GM18868 (cell line): ENCODE data around the gene FAM163B.

ENCODE experiments used
- ATAC-seq: cut with Tn5 transposase; IDR thresholded peaks from one replicate; pipeline ENCODE4 v1.9.1; 2021; ENCODE audit warnings: mild to moderate bottlenecking, moderate library complexity; ENCODE audit not compliant: unreplicated experiment

FAM163B gene

DNA sequence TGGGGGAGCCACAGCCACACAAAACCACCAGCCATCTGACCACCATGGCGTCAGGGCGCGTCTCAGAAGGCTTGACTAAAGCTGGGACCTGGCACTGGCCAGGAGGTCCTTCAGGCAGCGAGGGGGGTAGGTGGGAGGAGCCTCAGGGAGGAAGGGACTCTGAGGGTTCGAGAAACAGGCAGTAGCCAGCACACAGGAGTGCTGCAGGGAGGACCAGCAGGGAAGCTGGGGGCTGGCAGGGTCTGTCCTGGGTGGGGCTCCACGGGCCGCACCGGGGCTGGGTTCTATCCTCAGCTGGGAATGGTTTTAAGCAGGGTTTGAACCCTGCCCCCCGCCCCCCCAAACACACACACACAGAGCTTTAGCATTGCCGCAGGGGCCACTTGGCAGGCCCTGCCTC, 7.4 kb downstream of the FAM163B start:
- no peak for ATAC-seq

DNA sequence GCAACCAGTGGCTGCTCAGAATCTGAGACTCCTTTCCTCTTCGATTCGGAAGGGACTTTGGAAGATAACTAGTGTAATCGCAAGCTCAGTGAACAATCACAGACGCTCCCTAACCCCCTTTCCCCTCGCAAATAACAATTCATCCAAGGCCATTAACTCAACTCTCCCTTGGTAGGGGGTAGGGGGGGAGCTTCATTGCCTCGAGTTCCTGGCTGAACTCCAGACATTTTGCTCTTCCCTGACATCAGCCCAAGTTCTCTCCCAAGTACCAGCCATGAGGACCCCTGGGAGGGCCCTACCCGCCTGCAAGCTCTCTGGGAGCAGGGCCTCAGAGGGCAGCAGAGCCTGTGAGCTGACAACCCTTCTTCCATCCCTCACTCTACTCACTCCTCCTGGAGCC, 8.4 kb downstream of the FAM163B start:
- ATAC-seq: no peak

DNA sequence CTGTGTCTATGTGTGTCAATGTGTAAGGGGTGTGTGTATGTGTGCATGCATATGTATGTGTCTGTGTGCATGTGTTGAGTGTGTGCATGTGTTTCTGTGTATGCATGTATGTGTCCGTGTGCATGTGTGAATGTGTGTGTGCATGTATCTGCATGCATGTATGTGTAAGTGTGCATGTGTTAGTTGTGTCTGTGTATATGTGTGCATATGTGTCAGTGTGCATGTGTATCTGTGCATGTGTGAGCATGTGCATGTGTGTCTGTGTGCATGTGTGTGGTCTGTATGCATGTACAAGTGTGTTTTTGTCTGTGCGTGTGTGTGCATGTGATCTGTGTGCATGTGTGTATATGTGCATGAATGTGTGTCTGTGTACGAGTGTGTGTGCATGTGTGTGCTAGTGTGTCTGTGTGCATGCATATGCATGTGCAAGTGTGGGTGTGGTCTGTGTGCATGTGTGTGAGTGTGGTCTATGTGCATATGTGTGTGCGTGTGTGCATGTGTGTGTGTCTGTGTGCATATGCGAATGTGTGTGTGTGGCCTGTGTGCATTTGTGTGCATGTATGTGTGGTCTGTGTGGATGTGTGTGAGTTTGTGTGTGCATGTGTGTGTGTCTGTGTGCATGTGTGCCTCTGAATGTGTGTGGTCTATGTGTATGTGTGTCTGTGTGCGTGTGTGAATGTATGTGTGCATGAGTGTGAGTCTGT, 9.6 kb downstream of the FAM163B start:
- no peak for ATAC-seq

DNA sequence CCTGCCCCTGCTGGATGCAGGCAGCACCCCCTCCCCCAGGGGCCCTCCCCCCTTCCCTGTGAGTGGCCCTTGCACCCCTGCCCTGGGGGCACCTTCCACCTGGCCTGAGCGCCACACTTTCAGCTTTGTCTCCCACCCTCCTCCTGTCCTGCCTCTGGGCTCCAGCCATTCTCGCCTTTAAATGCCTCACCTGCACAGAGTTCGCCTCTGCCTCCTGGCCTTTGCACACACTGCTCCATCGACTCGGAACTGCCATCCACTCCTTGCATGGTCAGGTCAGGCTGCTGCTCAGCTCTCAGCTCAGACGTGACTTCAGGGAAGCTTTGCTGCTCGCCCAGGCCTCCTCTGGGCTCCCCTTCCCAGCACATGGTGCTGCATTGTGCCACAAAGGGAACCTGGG, 10.2 kb downstream of the FAM163B start:
- ATAC-seq: no peak

DNA sequence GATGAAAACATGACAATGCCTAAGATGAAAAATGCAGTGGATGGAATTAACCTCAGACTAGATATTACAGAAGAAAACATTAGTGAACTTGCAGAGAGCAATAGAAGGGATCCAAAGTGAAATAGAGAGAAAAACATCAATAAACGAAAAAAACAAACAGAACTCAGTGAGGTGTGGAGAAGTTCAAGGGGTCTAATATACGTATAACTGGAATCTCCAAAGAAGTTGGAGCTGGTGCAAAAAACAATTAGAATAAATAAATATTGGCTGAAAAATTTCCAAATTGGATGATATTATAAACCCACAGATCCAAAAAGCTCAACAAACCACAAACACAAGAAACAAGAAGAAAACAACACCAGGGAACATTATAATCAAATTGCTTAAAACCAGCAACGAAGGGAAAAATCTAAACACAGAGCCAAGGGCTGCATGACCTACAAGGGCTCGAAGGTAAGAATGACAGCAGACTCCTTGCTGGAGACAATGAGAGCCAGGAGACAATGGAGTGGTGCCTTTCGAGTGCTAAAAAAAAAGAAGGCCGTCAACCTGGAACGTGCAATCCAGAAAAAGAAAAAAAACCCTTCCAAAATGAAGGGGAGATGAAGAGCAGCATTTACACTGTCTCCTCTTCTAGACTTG, 11.8 kb downstream of the FAM163B start:
- ATAC-seq: no peak

- no peak for ATAC-seq
Observed at GRCh38 chr9:133595910-133596309, 13.3 kb downstream of the FAM163B start.

DNA sequence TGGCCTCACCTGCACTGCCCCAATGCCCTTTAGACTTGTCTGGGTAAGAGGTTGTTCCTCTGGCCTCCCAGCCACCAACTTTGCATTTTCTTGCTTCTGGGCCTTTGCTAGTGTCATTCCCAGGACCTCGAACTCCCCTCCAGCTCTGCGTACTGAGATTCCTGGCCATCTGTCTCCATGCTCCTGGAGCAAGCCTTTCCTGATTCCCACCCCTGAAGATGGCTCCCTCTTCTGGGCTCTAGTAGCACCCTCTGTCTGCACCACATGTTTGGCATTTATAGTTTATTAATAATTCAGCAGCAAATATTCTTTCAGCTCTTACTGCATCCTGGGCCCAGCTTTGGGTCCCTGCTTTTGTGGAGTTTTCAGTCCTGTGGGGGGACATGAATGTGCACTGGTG, 14.9 kb downstream of the FAM163B start:
- no peak for ATAC-seq

- no peak for ATAC-seq
Observed at GRCh38 chr9:133593587-133594253, 15.5 kb downstream of the FAM163B start.

GRCh38 chr9:133592731-133593409, 16.3 kb downstream of the FAM163B start:
- ATAC-seq: no peak

DNA sequence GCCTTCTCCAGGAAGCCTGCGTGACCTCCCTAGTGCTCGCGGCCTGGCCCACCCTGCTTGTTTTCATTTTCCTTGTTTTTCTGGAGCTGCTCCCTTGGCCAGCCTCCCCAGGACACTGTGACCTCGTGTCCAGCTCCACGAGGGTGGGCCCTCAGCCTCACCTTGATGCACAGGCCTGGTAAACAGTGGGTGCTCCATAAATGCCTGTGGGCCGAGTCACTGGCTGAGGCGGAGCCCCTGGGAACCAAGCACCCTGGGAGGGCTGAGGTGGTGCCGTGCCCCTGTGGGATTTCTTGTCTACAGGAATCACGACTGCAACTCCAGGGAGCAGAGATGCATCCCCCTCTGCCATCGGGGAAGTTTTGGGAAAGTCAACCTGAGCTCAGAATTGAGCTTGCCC, 17.2 kb downstream of the FAM163B start:
- ATAC-seq: no peak

GRCh38 chr9:133591116-133591910, 17.9 kb downstream of the FAM163B start:
- ATAC-seq: no peak

DNA sequence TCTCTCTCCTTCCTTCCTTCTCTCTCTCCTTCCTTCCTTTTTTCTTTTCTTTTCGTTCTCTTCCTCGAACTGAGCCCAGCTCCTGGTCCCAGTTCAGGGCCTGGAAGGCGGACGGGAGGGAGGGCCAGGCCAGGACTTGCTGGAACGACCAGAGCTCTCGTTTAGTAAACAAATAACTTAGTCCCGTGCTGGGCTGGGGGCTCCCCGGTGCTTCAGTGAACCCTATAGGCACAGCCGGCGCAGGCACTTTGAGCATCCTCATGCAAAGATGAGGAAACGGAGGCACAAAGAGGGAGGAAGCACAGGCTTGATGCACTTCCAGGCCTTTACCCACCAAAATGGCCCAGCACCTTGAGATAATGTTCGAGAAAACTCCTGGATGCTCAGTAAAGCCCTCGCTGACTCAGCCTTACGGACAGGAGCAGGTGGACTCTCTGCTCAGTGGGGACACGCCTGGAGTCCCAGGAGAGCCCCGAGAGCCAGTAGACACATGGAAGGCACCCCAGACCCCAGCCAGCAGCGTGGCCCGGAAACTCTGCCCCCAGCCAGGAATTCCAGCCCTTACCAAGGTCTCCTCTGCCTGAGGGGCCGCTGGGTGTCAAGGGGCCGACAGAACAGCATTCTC, 18.8 kb downstream of the FAM163B start:
- ATAC-seq: no peak

DNA sequence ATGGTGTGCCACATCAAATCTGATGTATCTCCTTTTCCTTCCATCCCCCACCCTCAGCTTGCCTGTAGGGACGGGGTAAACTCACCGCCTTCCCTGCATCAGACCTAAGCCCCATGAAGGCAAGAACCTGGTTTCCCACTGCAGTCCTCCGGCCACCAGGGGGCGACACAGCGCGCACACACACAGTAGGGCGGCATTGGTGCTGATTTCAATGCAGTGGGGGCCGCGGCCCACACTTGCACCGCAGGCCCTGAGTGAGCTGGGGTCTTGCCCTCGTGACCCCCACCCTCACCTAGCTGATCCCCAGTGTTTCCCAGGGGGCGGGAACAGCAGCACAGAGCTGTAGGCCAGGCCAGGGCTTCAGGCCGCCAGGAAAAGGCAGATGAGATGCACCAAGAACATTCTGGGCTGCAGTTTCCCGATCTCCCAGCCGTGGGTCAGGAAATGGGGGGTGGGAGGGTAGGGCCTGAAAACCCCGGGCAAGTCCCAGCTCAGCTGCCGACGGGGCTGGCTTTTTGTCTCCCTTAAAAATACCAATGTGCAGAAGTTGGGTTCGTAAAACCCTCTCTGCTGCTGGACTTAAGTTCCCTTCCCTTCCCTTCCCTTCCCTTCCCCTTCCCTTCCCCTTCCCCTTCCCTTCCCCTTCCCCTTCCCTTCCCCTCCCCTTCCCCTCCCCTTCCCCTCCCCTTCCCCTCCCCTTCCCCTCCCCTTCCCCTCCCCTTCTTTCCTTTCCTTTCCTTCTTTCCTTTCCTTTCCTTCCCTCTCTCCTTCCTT, 19.5 kb downstream of the FAM163B start:
- ATAC-seq: no peak

- ATAC-seq: no peak
Observed at GRCh38 chr9:133587466-133587865, 21.7 kb downstream of the FAM163B start.

- no peak for ATAC-seq
Observed at GRCh38 chr9:133587051-133587450, 22.1 kb downstream of the FAM163B start.

DNA sequence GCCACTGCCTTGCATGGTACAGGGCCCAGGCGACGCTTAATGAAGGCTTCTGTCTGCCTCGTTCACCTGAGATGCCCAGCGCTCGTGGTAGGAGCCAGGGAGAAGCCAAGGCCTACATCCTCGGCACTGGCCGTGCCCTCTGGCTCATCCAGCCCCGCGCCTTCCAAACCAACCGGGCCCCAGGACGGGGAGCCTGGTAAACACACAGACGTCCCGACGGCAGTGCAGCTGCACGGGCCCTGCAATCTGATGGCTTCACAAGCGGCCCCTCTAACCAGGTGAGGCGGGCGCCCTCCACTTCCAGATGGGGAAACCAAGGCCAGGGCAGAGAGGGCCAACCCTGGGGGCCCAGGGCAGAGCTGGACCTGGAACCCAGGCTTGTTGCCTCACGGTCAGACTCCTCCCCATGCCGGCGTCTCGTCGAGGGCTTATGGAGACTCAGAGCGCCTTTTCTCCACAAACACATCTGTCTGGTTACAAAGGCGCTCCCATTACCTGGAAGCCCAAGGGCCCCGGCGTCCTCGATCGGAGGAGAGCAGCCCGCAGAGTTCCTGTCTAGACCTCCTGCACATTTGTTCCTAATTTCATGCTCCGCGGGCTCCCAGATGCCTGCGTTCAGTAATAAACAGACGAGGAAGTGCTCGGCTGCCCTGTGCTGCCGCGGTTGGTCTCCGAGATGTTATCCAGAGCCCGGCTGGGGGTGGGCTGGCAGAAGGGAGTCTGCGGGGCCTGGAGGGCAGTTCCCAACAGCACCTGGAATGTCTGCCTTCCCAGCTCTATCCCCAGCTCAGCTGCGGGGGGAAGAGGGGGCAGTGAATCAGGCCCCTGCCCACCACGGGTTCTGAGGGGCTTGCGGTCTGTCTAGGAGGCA, 23.5 kb downstream of the FAM163B start:
- ATAC-seq: no peak

GRCh38 chr9:133584559-133585476, 24.4 kb downstream of the FAM163B start:
- no peak for ATAC-seq

DNA sequence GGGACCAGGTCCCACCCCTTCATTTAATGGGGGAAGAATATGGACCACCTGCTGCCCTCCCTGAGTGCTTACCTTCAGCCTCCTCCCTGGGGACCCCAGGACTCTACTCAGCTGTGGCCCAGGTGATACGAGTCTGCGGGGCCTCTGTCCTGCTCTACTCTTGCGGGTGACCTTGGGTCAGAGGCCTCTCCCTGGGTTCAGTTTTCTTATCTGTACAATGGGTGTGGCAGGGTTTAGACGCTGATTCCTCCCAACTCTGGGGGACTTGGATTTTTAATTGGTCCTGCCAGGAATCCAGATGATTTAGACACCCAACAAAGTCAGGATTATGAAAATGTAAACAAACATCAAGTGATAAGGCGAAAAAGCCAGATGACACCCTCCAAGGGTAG, 25.0 kb downstream of the FAM163B start:
- ATAC-seq: no peak
